NT2/D1 (cell line): ENCODE data around the gene ZNF599.

ENCODE experiments used
- DNase-seq: peaks from one replicate; pipeline ENCODE4 v3.0.0-alpha.2; 2011; ENCODE audit warnings: low read depth, low spot score
- H3K27me3 ChIP-seq: 2 replicates; pipeline ENCODE4 v1.6.0; 2011; ENCODE audit warnings: mild to moderate bottlenecking; ENCODE audit not compliant: insufficient read length, insufficient read depth
- H3K36me3 ChIP-seq: 2 replicates; pipeline ENCODE4 v1.6.1; 2011; ENCODE audit warnings: mild to moderate bottlenecking, low read length, mixed read lengths; ENCODE audit not compliant: insufficient read depth, insufficient read length
- H3K4me1 ChIP-seq: 2 replicates; pipeline ENCODE4 v1.5.1; 2011; ENCODE audit not compliant: insufficient read depth, insufficient read length
- H3K4me3 ChIP-seq: 2 replicates; pipeline ENCODE4 v1.5.1; 2011; ENCODE audit warnings: low read depth; ENCODE audit not compliant: insufficient read length
- H3K9ac ChIP-seq: 2 replicates; pipeline ENCODE4 v1.6.0; 2011; ENCODE audit warnings: low read depth; ENCODE audit not compliant: insufficient read length
- H3K9me3 ChIP-seq: 2 replicates; pipeline ENCODE4 v1.5.1; 2011; ENCODE audit warnings: mild to moderate bottlenecking, low read length; ENCODE audit not compliant: insufficient read depth
- SUZ12 ChIP-seq: IDR thresholded peaks from 2 replicates; pipeline ENCODE4 v1.6.1; 2011; ENCODE audit not compliant: insufficient read length, insufficient read depth; ENCODE audit errors: extremely low read depth
- YY1 ChIP-seq: IDR thresholded peaks from 2 replicates; pipeline ENCODE4 v1.6.1; 2011; ENCODE audit not compliant: insufficient read length, insufficient read depth
- ZNF274 ChIP-seq: IDR thresholded peaks from 2 replicates; pipeline ENCODE4 v1.6.1; 2011; ENCODE audit warnings: mild to moderate bottlenecking, low read depth, low read length

The ZNF599 gene

GRCh38 chr19:34774857-34775256 lies 1.8 kb upstream of the ZNF599 start:
- Histone ChIP-seq H3K9me3 (peaks cover 10% of the 10 kb centered on the region; the same call in 1 of the 2 replicates), H3K36me3 (peaks cover 3% of the 10 kb centered on the region), H3K4me1 (no peaks in the 10 kb centered on the region), H3K27me3 (peaks cover 11% of the 10 kb centered on the region), H3K9ac (no peak overlapping the region), H3K4me3 (no peak overlapping the region)
- TF ChIP-seq SUZ12 (no peak), YY1 (no peak), ZNF274 (no peak)
- DNase-seq: no peak

GRCh38 chr19:34773555-34773864 lies 495 bp upstream of the ZNF599 start:
- DNase-seq: no peak
- peaks cover 10% of the 10 kb centered on the region; the same call in 1 of the 2 replicates for H3K9me3 ChIP-seq
- H3K4me1 ChIP-seq: no peaks in the 10 kb centered on the region
- H3K4me3 ChIP-seq: no peak overlapping the region
- peaks cover 11% of the 10 kb centered on the region for H3K27me3 ChIP-seq
- TF ChIP-seq ZNF274 (no peak), YY1 (no peak)
- H3K36me3 ChIP-seq: peaks cover 10% of the 10 kb centered on the region
- H3K9ac ChIP-seq: no peak overlapping the region

GRCh38 chr19:34767951-34768350 lies 5.1 kb downstream of the ZNF599 start:
- H3K36me3 ChIP-seq: peaks cover 29% of the 10 kb centered on the region
- no peak overlapping the region for H3K4me3 ChIP-seq
- H3K27me3 ChIP-seq: peaks cover 8% of the 10 kb centered on the region
- no peak for DNase-seq
- H3K4me1 ChIP-seq: no peaks in the 10 kb centered on the region
- no peak overlapping the region for H3K9ac ChIP-seq
- peaks cover 40% of the 10 kb centered on the region for H3K9me3 ChIP-seq
- TF ChIP-seq YY1 (no peak), SUZ12 (no peak)

- peaks cover 29% of the 10 kb centered on the region for H3K36me3 ChIP-seq
- H3K9me3 ChIP-seq: peaks cover 54% of the 10 kb centered on the region
- H3K4me3 ChIP-seq: no peak overlapping the region
- no peak for DNase-seq
- H3K4me1 ChIP-seq: no peaks in the 10 kb centered on the region
- H3K9ac ChIP-seq: no peak overlapping the region
- no peaks in the 10 kb centered on the region for H3K27me3 ChIP-seq
- no peak for TF ChIP-seq YY1
- no peak for TF ChIP-seq ZNF274
- TF ChIP-seq SUZ12: no peak
Observed at GRCh38 chr19:34766386-34766785, 6.6 kb downstream of the ZNF599 start.

- TF ChIP-seq SUZ12 (no peak), ZNF274 (peak; percentile 98), YY1 (no peak)
- no peaks in the 10 kb centered on the region for H3K36me3 ChIP-seq
- H3K4me3 ChIP-seq: no peak overlapping the region
- no peaks in the 10 kb centered on the region for H3K27me3 ChIP-seq
- DNase-seq: no peak
- no peak overlapping the region for H3K9ac ChIP-seq
- peaks cover 99% of the 10 kb centered on the region for H3K9me3 ChIP-seq
- H3K4me1 ChIP-seq: no peaks in the 10 kb centered on the region
Observed at GRCh38 chr19:34759218-34759917, 13.6 kb downstream of the ZNF599 start.

GRCh38 chr19:34757441-34757840 lies 15.6 kb downstream of the ZNF599 start:
- Histone ChIP-seq H3K9me3 (peaks cover 98% of the 10 kb centered on the region), H3K9ac (no peak overlapping the region), H3K27me3 (no peaks in the 10 kb centered on the region), H3K36me3 (no peaks in the 10 kb centered on the region), H3K4me3 (no peak overlapping the region), H3K4me1 (no peaks in the 10 kb centered on the region)
- no peak for DNase-seq
- TF ChIP-seq ZNF274 (no peak), SUZ12 (no peak), YY1 (no peak)

- TF ChIP-seq YY1 (no peak), ZNF274 (no peak), SUZ12 (no peak)
- no peak for DNase-seq
- H3K27me3 ChIP-seq: no peaks in the 10 kb centered on the region
- no peak overlapping the region for H3K4me3 ChIP-seq
- 0 out of 2 replicates have a peak, but pooled peaks cover 2% of the 10 kb centered on the region for H3K9me3 ChIP-seq
- H3K9ac ChIP-seq: no peak overlapping the region
- H3K36me3 ChIP-seq: no peaks in the 10 kb centered on the region
- no peaks in the 10 kb centered on the region for H3K4me1 ChIP-seq
Observed at GRCh38 chr19:34744896-34745690, 27.9 kb downstream of the ZNF599 start.
